ENCODE data around the gene SYS1.

SYS1 gene

GRCh38 chr20:45415822-45416637 lies 53.1 kb downstream of the SYS1 start, which contains the start of gene PIGT:
Gene PIGT, plus strand, starts transcription at chr20:45416141. Its CDS starts 16 bp downstream, at chr20:45416157.
- Mint-ChIP-seq H3K4me3 (peak within 1 kb of the TSS; percentile 94), H3K36me3 (ENCODE audit: low read depth) (peaks cover 24% of the 10 kb centered on the region), H3K4me1 (ENCODE audit: low read depth) (peaks cover 27% of the 10 kb centered on the region), H3K27ac (peak within 1 kb of the TSS; percentile 90), H3K27me3 (ENCODE audit: low read depth) (peaks cover 3% of the 10 kb centered on the region), H3K9me3 (no peaks in the 10 kb centered on the region)
- DNase-seq (ENCODE audit: low spot score), result peak; percentile 89

GRCh38 chr20:45416917-45417316 lies 54.0 kb downstream of the SYS1 start:
- Mint-ChIP-seq H3K27me3 (ENCODE audit: low read depth) (peaks cover 3% of the 10 kb centered on the region), H3K36me3 (ENCODE audit: low read depth) (peaks cover 26% of the 10 kb centered on the region), H3K4me3 (peak overlapping the region; percentile 94), H3K27ac (peak overlapping the region; percentile 90), H3K9me3 (no peaks in the 10 kb centered on the region), H3K4me1 (ENCODE audit: low read depth) (peaks cover 27% of the 10 kb centered on the region)
- DNase-seq (ENCODE audit: low spot score), result no peak

Measured in T-helper 2 cell treated with Interferon-gamma antibody and Interleukin-4, amounts not matched to agents 5 μg/mL and 100 μg/mL, for 36 hours (primary cell).